ENCODE results near the gene CARNS1. TPM values are rescaled to one million over a fixed set of nuclear protein-coding genes. Genes with fewer than 3 reads are reported as not detected.
"Not testable (repeated sequence)": the region's sequence is repeated elsewhere in the genome, so short reads cannot be mapped to it uniquely, and the experiment has no call there.

The CARNS1 gene
- total and polyA plus RNA-seq, 3 donors from 2014 or later: 0.74 to 1.6 (median 1.3) TPM

DNA sequence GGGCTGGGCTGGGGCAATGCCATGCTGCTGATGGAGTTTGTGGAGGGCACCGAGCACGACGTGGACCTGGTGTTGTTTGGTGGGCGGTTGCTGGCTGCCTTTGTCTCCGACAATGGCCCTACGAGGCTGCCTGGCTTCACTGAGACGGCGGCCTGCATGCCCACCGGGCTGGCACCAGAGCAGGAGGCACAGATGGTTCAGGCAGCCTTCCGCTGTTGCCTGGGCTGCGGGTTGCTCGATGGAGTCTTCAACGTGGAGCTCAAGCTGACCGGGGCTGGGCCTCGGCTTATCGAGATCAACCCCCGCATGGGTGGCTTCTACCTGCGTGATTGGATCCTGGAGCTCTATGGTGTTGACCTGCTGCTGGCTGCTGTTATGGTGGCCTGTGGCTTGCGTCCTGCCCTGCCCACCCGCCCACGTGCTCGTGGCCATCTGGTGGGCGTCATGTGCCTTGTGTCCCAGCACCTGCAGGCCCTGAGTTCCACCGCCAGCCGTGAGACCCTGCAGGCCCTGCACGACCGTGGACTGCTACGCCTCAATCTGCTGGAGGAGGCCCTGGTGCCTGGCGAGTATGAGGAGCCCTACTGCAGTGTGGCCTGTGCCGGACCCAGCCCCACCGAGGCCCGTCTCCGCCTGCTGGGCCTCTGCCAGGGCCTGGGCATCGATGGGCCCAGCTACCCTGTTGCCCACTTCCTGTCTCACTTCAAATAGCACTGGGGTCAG is 8.6 kb downstream of the CARNS1 start:
- H3K4me3 ChIP-seq: no peak overlapping the region
- no peak overlapping the region for H3K27ac ChIP-seq
- no peaks in the 10 kb centered on the region for H3K9me3 ChIP-seq
- H3K4me1 ChIP-seq: peaks cover 14% of the 10 kb centered on the region
- no peaks in the 10 kb centered on the region for H3K27me3 ChIP-seq
- no peak for TF ChIP-seq POLR2A (IDR thresholded peaks at IDR 0.05)
- TF ChIP-seq, protein P1, sequence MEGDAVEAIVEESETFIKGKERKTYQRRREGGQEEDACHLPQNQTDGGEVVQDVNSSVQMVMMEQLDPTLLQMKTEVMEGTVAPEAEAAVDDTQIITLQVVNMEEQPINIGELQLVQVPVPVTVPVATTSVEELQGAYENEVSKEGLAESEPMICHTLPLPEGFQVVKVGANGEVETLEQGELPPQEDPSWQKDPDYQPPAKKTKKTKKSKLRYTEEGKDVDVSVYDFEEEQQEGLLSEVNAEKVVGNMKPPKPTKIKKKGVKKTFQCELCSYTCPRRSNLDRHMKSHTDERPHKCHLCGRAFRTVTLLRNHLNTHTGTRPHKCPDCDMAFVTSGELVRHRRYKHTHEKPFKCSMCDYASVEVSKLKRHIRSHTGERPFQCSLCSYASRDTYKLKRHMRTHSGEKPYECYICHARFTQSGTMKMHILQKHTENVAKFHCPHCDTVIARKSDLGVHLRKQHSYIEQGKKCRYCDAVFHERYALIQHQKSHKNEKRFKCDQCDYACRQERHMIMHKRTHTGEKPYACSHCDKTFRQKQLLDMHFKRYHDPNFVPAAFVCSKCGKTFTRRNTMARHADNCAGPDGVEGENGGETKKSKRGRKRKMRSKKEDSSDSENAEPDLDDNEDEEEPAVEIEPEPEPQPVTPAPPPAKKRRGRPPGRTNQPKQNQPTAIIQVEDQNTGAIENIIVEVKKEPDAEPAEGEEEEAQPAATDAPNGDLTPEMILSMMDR (IDR thresholded peaks at IDR 0.05): no peak
- no peak for DNase-seq
- no peaks in the 10 kb centered on the region for H3K36me3 ChIP-seq (ENCODE audit: low read depth, missing control alignments)
- 91 to 100% methylated on average over 3 to 34 of the region's 34 CpGs for WGBS, 2 donors
- intact Hi-C loops (cut with DNase I; ENCODE audit: low total_unique reads): no loop called here

DNA sequence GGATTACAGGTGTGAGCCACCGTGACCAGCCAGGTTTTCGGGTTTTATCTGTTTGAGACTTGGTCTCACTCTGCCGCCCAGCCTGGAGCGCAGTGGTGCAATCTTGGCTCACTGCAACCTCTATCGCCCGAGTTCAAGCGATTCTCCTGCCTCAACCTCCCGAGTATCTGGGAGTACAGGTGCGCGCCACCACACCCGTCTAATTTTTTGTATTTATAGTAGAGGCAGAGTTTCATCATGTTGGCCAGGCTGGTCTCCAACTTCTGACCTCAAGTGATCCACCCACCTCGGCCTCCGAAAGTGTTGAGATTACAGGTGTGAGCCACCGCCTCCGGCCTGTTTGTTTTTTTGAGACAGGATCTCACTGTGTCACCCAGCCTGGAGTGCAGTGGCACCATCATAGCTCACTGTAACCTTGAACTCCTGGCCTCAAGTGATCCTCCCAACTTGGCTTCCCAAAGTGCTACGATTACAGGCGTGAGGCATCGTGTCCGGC is 11.9 kb downstream of the CARNS1 start:
- DNase-seq: not testable (repeated sequence)

DNA sequence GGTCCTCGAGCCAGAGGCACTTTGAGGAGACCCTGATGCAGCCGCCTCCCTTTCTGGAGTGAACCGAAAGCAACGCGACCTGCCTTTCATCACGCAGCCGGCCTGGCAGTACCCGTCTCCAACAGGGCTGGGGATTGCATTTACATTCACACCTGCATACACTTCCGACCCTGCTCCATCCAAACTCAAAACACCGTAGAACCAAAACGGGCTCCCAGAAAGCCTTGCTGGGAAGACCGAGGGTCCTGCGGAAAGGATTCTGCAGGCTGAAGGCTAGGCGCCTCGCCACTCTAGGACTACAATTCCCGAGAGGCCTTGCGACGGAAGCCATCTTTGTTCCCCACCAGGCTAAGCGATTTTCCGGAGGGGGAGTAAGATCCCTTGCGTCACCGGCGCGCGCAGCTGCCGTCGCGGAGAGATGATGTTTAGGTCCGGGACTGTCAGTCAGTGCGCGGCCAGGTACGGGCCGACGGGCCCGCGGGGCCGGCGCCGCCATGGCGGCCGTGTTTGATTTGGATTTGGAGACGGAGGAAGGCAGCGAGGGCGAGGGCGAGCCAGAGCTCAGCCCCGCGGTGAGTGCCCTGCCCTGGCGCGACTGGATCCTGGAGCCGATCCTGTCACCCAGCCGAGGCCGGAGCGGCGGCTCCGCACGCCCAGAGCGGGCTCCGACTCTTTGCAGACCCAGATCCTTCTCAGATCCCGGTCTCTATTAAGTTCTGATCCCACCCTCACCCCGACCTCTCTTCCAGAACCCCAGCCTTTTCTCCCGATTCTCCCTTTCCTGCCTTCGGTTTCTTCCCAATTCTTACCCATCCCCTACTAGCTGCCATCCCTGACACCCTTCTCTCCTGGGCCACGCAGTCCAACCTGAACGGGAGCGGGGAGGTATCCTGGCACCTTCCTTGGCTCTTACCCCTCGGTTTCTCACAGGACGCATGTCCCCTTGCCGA is 12.8 kb downstream of the CARNS1 start, which contains the start of gene RPS6KB2:
TSS of gene RPS6KB2 (plus strand) at position 443 of the 950 bp plus-strand sequence. CDS start at position 495, 52 bp downstream.
- TF ChIP-seq POLR2A (IDR thresholded peaks at IDR 0.05): no peak
- TF ChIP-seq, protein P1 (IDR thresholded peaks at IDR 0.05): peak in 1 of 3 experiments; percentile 7
- peak; percentile 99 for DNase-seq
- Histone ChIP-seq H3K27me3 (no peaks in the 10 kb centered on the region), H3K9me3 (no peaks in the 10 kb centered on the region), H3K4me1 (peaks cover 13% of the 10 kb centered on the region), H3K36me3 (ENCODE audit: low read depth, missing control alignments) (no peaks in the 10 kb centered on the region), H3K4me3 (peak within 1 kb of the TSS; percentile 78 to 90), H3K27ac (peak within 1 kb of the TSS; percentile 74 to 88)
- WGBS, 2 donors: 0 to 2% methylated on average over 51 to 68 of the region's 68 CpGs
- intact Hi-C loops (cut with DNase I; ENCODE audit: low total_unique reads): no loop called here

More for the DNA sequence above, 11.9 kb downstream of the CARNS1 start:
- intact Hi-C loops (cut with DNase I; ENCODE audit: low total_unique reads); H3K9me3 ChIP-seq; H3K27me3 ChIP-seq; H3K36me3 ChIP-seq (ENCODE audit: low read depth, missing control alignments): not testable (repeated sequence)
- peak overlapping the region; percentile 74 to 88 for H3K27ac ChIP-seq
- H3K4me1 ChIP-seq: peaks cover 13% of the 10 kb centered on the region
- H3K4me3 ChIP-seq: peak overlapping the region; percentile 78 to 90
- WGBS, 2 donors: 55 to 59% methylated on average over 19 of the region's 19 CpGs

DNA sequence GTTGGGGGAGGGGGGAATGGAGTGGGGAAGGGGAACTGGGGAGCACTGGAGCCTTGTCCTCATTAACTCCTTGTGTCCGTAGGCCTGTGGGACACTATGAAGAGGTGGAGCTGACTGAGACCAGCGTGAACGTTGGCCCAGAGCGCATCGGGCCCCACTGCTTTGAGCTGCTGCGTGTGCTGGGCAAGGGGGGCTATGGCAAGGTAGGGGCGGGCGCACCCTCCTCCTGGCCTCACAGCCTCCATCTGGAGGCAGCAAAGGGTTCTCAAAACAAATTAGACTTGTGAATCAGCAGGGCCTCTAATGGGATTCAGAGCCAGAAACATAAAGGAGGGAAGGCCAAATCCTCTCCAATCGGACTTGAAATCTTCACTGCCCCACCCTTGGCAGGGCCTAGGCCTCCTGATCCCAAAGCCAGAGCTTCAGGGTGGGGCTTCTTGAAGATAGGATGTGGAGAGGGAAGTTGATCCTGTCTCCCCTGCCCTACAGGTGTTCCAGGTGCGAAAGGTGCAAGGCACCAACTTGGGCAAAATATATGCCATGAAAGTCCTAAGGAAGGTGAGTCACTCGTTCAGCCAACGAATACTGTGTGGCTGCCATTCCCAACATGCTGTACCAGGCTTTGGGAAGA is 13.7 kb downstream of the CARNS1 start:
- intact Hi-C loops (cut with DNase I; ENCODE audit: low total_unique reads): no loop called here
- 43 to 59% methylated on average over 6 to 12 of the region's 12 CpGs for WGBS, 2 donors
- Histone ChIP-seq H3K4me1 (peaks cover 13% of the 10 kb centered on the region), H3K27me3 (no peaks in the 10 kb centered on the region), H3K36me3 (ENCODE audit: low read depth, missing control alignments) (no peaks in the 10 kb centered on the region), H3K27ac (peak overlapping the region; percentile 57 to 88), H3K9me3 (no peaks in the 10 kb centered on the region), H3K4me3 (peak overlapping the region; percentile 78 to 90)
- DNase-seq: no peak
- no peak for TF ChIP-seq POLR2A (IDR thresholded peaks at IDR 0.05)
- TF ChIP-seq, protein P1 (IDR thresholded peaks at IDR 0.05): no peak

All from testis (tissue), 3 donors.